ENCODE results near the gene CSTB.
"Not testable (repeated sequence)": the region's sequence is repeated elsewhere in the genome, so short reads cannot be mapped to it uniquely, and the experiment has no call there.

Gene CSTB

GRCh38 chr21:43825242-43825935 is 49.3 kb upstream of the CSTB start:
- Histone ChIP-seq H3K4me3 (ENCODE audit: low read depth, low read length) (no peak overlapping the region), H3K9me3 (ENCODE audit: control insufficient read depth, insufficient read depth, low read depth, low read length) (no peaks in the 10 kb centered on the region), H3K36me3 (ENCODE audit: control insufficient read depth in 2 of 2, insufficient read depth in 1 of 2, low read length in 2 of 2) (no peaks in the 10 kb centered on the region), H3K4me1 (ENCODE audit: control insufficient read depth, insufficient read depth, low read length) (no peaks in the 10 kb centered on the region), H3K27ac (ENCODE audit: extremely low read depth, low read depth, low read length) (no peak overlapping the region)
- CTCF ChIA-PET: interaction anchor here (0.7 to 1.1 kb wide), 3 partner anchors 9 to 120 kb away, joined by 3 read pairs; no protein-coding TSS in a partner anchor
- peak; percentile 97; the same call in 1 of the 2 replicates for TF ChIP-seq ZNF792 (tag by site-specific recombination; IDR thresholded peaks at IDR 0.05)
- TF ChIP-seq ZBTB48 (tag by site-specific recombination; IDR thresholded peaks at IDR 0.05): no peak
- TF ChIP-seq ZSCAN5A (tag by site-specific recombination; IDR thresholded peaks at IDR 0.05): 0 out of 2 replicates have a peak, but pooled peaks have one; percentile 45
- POLR2A ChIA-PET: interaction anchor here (1.2 kb wide), 1 partner anchor 13 kb away, joined by 3 read pairs; no protein-coding TSS in a partner anchor

GRCh38 chr21:43824333-43825241 is 48.5 kb upstream of the CSTB start:
- Histone ChIP-seq H3K4me1 (ENCODE audit: control insufficient read depth, insufficient read depth, low read length) (no peaks in the 10 kb centered on the region), H3K27ac (ENCODE audit: extremely low read depth, low read depth, low read length) (no peak overlapping the region), H3K36me3 (ENCODE audit: control insufficient read depth in 2 of 2, insufficient read depth in 1 of 2, low read length in 2 of 2) (no peaks in the 10 kb centered on the region), H3K9me3 (ENCODE audit: control insufficient read depth, insufficient read depth, low read depth, low read length) (no peaks in the 10 kb centered on the region), H3K4me3 (ENCODE audit: low read depth, low read length) (no peak overlapping the region)
- TF ChIP-seq BCL6B (tag by site-specific recombination; IDR thresholded peaks at IDR 0.05) (no peak), PRDM10 (tag by site-specific recombination; IDR thresholded peaks at IDR 0.05) (peak; percentile 76), ZFHX2 (tag by site-specific recombination; conservative IDR thresholded peaks at IDR 0.05) (peak; percentile 45; the same call in 1 of the 2 replicates), ZNF571 (tag by site-specific recombination; IDR thresholded peaks at IDR 0.05) (no peak), PRDM4 (tag by site-specific recombination; IDR thresholded peaks at IDR 0.05) (peak; percentile 93)
- ChIA-PET POLR2A (interaction anchor here (1.2 kb wide), 1 partner anchor 12 kb away, joined by 3 read pairs; no protein-coding TSS in a partner anchor), CTCF (interaction anchor here (0.8 to 1.3 kb wide), 5 partner anchors 8 to 118 kb away, joined by 3 to 4 read pairs (median 3); no protein-coding TSS in a partner anchor)

- CTCF ChIA-PET: interaction anchor here (0.7 to 1.7 kb wide), 2 partner anchors 12 to 15 kb away, joined by 3 to 4 read pairs; no protein-coding TSS in a partner anchor
- H3K9me3 ChIP-seq (ENCODE audit: control insufficient read depth, insufficient read depth, low read depth, low read length); H3K36me3 ChIP-seq (ENCODE audit: control insufficient read depth in 2 of 2, insufficient read depth in 1 of 2, low read length in 2 of 2); H3K27ac ChIP-seq (ENCODE audit: extremely low read depth, low read depth, low read length); H3K4me1 ChIP-seq (ENCODE audit: control insufficient read depth, insufficient read depth, low read length); H3K4me3 ChIP-seq (ENCODE audit: low read depth, low read length); POLR2A ChIA-PET: not testable (repeated sequence)
Observed at GRCh38 chr21:43822741-43823140, 46.6 kb upstream of the CSTB start.

GRCh38 chr21:43822166-43822565 is 46.1 kb upstream of the CSTB start:
- not testable (repeated sequence) for H3K4me1 ChIP-seq (ENCODE audit: control insufficient read depth, insufficient read depth, low read length)
- CTCF ChIA-PET: interaction anchor here (0.7 to 1.7 kb wide), 2 partner anchors 10 to 11 kb away, joined by 3 to 4 read pairs; no protein-coding TSS in a partner anchor

More at GRCh38 chr21:43822166-43822565, 46.1 kb upstream of the CSTB start:
- H3K36me3 ChIP-seq (ENCODE audit: control insufficient read depth in 2 of 2, insufficient read depth in 1 of 2, low read length in 2 of 2); H3K4me3 ChIP-seq (ENCODE audit: low read depth, low read length); POLR2A ChIA-PET; H3K27ac ChIP-seq (ENCODE audit: extremely low read depth, low read depth, low read length); H3K9me3 ChIP-seq (ENCODE audit: control insufficient read depth, insufficient read depth, low read depth, low read length): not testable (repeated sequence)
